CD4-positive, alpha-beta T cell (primary cell): ENCODE data around the gene RUVBL2. TPM values are rescaled to one million over a fixed set of nuclear protein-coding genes. Genes with fewer than 3 reads are reported as not detected.
A peak's percentile ranks its signal among the peaks of the same experiment; 100 is the strongest.

ENCODE experiments used
- ATAC-seq: fragments of 200-7000 bp; cut with Tn5 transposase; one replicate; pipeline ENCODE4 v1.10.0; 2022; ENCODE audit warnings: mild to moderate bottlenecking; ENCODE audit not compliant: poor library complexity
- CTCF ChIA-PET: fragments of 350-600 bp; sonication (Branson Sonifier 250); formaldehyde crosslinking; loops from one replicate; lab custom pipeline; 2021; ENCODE audit warnings: antibody characterized with exemption, inconsistent platforms; lab: Charles Lee
- POLR2A ChIA-PET: fragments of 350-600 bp; sonication (Branson Sonifier 250); formaldehyde crosslinking; loops from one replicate; lab custom pipeline; 2021; ENCODE audit warnings: antibody characterized with exemption, inconsistent platforms; lab: Charles Lee
- DNase-seq, 14 experiments: peaks; one replicate each; pipeline ENCODE4 v3.0.0-alpha.2; 2013 to 2020; ENCODE audit warnings: mixed read lengths in 2 of 14
- H3K27ac ChIP-seq, 2 donors: one replicate each; pipeline versions ENCODE4 v1.5.1 to v1.7.0; 2013; ENCODE audit warnings: low read length in 2 of 2, low read depth in 1 of 2, mild to moderate bottlenecking in 1 of 2
- H3K27me3 ChIP-seq, 2 experiments: 1 replicate in 1 of 2; 2 replicates in 1 of 2; pipeline versions ENCODE4 v1.6.1 to v1.7.0; 2013; ENCODE audit warnings: low read length in 2 of 2, control low read depth in 1 of 2, mild to moderate bottlenecking in 1 of 2, moderate library complexity in 1 of 2; ENCODE audit not compliant: insufficient read depth in 2 of 2, control insufficient read depth in 1 of 2
- H3K36me3 ChIP-seq: one replicate; pipeline ENCODE4 v1.6.1; 2013; ENCODE audit warnings: low read length, control low read depth; ENCODE audit not compliant: insufficient read depth
- H3K4me1 ChIP-seq: one replicate; pipeline ENCODE4 v1.6.1; 2013; ENCODE audit warnings: low read length, control low read depth; ENCODE audit not compliant: insufficient read depth
- H3K4me3 ChIP-seq: one replicate; pipeline ENCODE4 v1.5.1; 2013; ENCODE audit warnings: mild to moderate bottlenecking, low read length, moderate library complexity
- H3K9me3 ChIP-seq, 2 experiments: 1 replicate in 1 of 2; 2 replicates in 1 of 2; pipeline versions ENCODE4 v1.6.1 to v1.7.0; 2013; ENCODE audit warnings: low read length in 2 of 2, mild to moderate bottlenecking in 2 of 2, control low read depth in 1 of 2, moderate library complexity in 1 of 2; ENCODE audit not compliant: control insufficient read depth in 1 of 2, insufficient read depth in 1 of 2
- H3K27ac Mint-ChIP-seq: one replicate; pipeline ENCODE4 v1.8.0; 2020; ENCODE audit warnings: mixed read lengths
- H3K27me3 Mint-ChIP-seq: one replicate; pipeline ENCODE4 v1.8.0; 2021; ENCODE audit warnings: mixed read lengths
- H3K36me3 Mint-ChIP-seq: one replicate; pipeline ENCODE4 v1.8.0; 2021; ENCODE audit warnings: low read depth, mixed read lengths
- H3K4me1 Mint-ChIP-seq: one replicate; pipeline ENCODE4 v1.8.0; 2021; ENCODE audit warnings: low read depth, mixed read lengths
- H3K4me3 Mint-ChIP-seq: one replicate; pipeline ENCODE4 v1.8.0; 2020; ENCODE audit warnings: mild to moderate bottlenecking, mixed read lengths
- H3K9me3 Mint-ChIP-seq: one replicate; pipeline ENCODE4 v1.8.0; 2020; ENCODE audit warnings: mixed read lengths
- intact Hi-C, 2 experiments: fragments of 100-400 bp; cut with DNase I in 1 of 2; cut with micrococcal nuclease in 1 of 2; formaldehyde crosslinking; loops; one replicate each; pipeline versions ENCODE4 v1.15.1 to v1.9.0; 2023 to 2025; cut with DNase I, micrococcal nuclease
- total RNA-seq, 174 experiments: library from RNA in 2 of 174; stranded (reverse) in 2 of 174; gene quantifications; one replicate each; pipeline ENCODE4 v1.2.3 and lab custom pipeline; 2021 to 2026
- TF ChIP-seq, protein P1 (sequence below): fragments of 200-600 bp; IDR thresholded peaks from one replicate; pipeline ENCODE4 v1.8.0; 2022; ENCODE audit warnings: antibody characterized with exemption, mild to moderate bottlenecking

The RUVBL2 gene
- total RNA-seq, 2 experiments from 2014 or later = 10.7 to 12.3 TPM

DNA sequence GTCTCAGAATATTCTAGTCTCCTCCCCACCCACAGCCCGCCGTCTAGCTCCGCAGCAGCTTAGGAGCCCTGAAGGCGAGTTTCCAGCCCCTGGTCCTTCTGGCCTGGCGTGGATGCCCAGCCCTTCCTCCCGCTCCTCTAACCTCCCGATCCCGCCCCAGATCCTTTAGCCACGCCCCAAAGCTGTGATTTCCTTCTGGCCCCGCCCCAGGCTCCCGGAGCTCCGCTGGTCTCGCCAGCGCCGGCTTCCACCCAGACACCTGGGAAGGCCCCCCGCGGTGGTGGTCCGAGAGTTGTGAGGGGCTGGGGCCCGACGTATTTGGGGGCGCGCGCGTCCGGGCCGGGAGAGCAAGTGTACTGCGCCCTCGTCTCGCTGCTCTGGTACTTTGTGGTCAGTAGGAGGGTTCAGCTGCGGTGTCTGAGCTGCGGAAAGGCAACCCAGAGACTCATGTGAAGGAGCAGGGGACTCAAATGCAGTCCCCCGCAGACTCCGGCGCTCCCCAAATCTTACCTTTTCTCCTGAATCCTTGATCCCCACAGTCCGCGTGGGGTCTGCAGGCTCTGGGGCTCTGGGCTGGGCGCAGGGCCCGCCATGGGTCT is 64.0 kb downstream of the RUVBL2 start, which contains the start of gene CGB7:
Gene CGB7, minus strand, starts transcription at position 114 of the 599 bp plus-strand sequence. CDS start 2,374 bp downstream, outside the sequence.
- peaks cover 51% of the 10 kb centered on the region for H3K27me3 Mint-ChIP-seq
- peak within 1 kb of the TSS; percentile 89 for H3K4me3 Mint-ChIP-seq
- no peaks in the 10 kb centered on the region for H3K36me3 ChIP-seq
- ATAC-seq = peak; percentile 28
- H3K4me3 ChIP-seq = peak within 1 kb of the TSS; percentile 59
- peaks cover 26% of the 10 kb centered on the region for H3K4me1 ChIP-seq
- H3K27me3 ChIP-seq = peaks cover 26 to 36% of the 10 kb centered on the region in 2 experiments
- ChIA-PET POLR2A (interaction anchor here (0.6 to 2.1 kb wide), 3 partner anchors 14 to 64 kb away, joined by 3 to 4 read pairs (median 4); partner anchors contain the start of genes GYS1 and RUVBL2), CTCF (interaction anchor here (0.9 to 2.3 kb wide), 2 partner anchors 56 to 64 kb away, joined by 3 to 8 read pairs; partner anchors contain the start of genes GYS1, LIN7B and RUVBL2)
- TF ChIP-seq, protein P1, sequence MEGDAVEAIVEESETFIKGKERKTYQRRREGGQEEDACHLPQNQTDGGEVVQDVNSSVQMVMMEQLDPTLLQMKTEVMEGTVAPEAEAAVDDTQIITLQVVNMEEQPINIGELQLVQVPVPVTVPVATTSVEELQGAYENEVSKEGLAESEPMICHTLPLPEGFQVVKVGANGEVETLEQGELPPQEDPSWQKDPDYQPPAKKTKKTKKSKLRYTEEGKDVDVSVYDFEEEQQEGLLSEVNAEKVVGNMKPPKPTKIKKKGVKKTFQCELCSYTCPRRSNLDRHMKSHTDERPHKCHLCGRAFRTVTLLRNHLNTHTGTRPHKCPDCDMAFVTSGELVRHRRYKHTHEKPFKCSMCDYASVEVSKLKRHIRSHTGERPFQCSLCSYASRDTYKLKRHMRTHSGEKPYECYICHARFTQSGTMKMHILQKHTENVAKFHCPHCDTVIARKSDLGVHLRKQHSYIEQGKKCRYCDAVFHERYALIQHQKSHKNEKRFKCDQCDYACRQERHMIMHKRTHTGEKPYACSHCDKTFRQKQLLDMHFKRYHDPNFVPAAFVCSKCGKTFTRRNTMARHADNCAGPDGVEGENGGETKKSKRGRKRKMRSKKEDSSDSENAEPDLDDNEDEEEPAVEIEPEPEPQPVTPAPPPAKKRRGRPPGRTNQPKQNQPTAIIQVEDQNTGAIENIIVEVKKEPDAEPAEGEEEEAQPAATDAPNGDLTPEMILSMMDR = no peak
- no peaks in the 10 kb centered on the region for H3K9me3 Mint-ChIP-seq
- H3K36me3 Mint-ChIP-seq = no peaks in the 10 kb centered on the region
- intact Hi-C loops = loop anchor here in 1 of 2 experiments (5.0 kb wide), 1 partner anchor 40 kb away; the partner anchor contains the start of gene LHB
- peaks cover 21% of the 10 kb centered on the region for H3K4me1 Mint-ChIP-seq
- H3K27ac ChIP-seq = no peak within 1 kb of the TSS
- H3K27ac Mint-ChIP-seq = no peak within 1 kb of the TSS
- peaks cover 0 to 20% of the 10 kb centered on the region in 2 experiments for H3K9me3 ChIP-seq
- peak in 11 of 14 experiments; percentile 15 to 68 (median 42) for DNase-seq

DNA sequence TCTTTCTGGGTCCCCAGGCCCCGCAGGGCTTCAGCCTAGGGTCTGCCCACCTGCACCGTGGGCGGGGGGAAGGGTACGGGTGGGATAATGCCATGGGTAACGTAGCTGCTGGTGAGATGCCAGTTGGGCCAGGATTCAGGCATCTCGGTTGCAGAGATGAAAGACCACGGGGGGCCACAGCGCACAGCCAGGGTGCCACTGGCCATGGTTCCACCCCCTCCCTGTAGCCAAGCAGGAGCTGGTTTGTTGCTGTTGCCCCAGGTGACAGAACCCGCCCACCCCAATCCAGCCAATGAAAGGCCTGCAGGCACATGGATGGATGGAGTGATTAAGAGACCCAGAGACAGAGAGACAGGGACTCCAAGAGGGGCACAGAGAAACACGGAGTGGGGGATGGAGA is 64.9 kb downstream of the RUVBL2 start:
- Mint-ChIP-seq H3K9me3 (no peaks in the 10 kb centered on the region), H3K4me3 (peak overlapping the region; percentile 89), H3K4me1 (peaks cover 21% of the 10 kb centered on the region), H3K27me3 (peaks cover 55% of the 10 kb centered on the region), H3K36me3 (no peaks in the 10 kb centered on the region), H3K27ac (no peak overlapping the region)
- TF ChIP-seq, protein P1 = no peak
- Histone ChIP-seq H3K36me3 (no peaks in the 10 kb centered on the region), H3K4me1 (peaks cover 26% of the 10 kb centered on the region), H3K9me3 (peaks cover 0 to 20% of the 10 kb centered on the region in 2 experiments), H3K27ac (no peak overlapping the region), H3K27me3 (peaks cover 26 to 36% of the 10 kb centered on the region in 2 experiments), H3K4me3 (no peak overlapping the region)
- CTCF ChIA-PET = interaction anchor here (0.9 kb wide), 1 partner anchor 65 kb away, joined by 3 read pairs; the partner anchor contains the start of genes GYS1 and RUVBL2
- ATAC-seq (no peak), DNase-seq (peak in 1 of 14 experiments; percentile 29)
- POLR2A ChIA-PET = interaction anchor here (1.5 to 2.1 kb wide), 2 partner anchors 13 to 65 kb away, joined by 3 to 4 read pairs; partner anchors contain the start of gene RUVBL2
- intact Hi-C loops = loop anchor here in 1 of 2 experiments (5.0 kb wide), 1 partner anchor 41 kb away; the partner anchor contains the start of gene LHB

DNA sequence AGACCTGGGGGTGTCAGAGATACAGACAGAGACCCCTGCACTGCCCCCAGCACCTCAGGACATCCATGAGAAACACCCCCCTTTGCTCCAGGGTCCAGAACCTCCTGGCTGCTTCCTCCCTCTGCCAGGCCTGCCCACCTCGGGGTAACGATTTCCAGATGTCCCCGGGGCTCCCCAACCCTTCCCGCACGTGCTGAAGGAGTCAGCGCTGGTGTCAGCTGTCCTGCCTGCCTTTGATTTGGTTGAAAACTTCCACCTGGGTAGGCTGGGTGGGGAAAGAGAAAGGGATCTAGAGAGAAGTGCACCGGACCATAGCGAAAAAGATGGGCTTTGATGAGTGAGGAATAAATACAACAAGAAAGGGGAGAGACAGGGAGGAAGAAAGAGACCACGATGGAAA is 65.4 kb downstream of the RUVBL2 start:
- no peak for DNase-seq
- Histone ChIP-seq H3K4me1 (peaks cover 27% of the 10 kb centered on the region), H3K9me3 (peaks cover 0 to 20% of the 10 kb centered on the region in 2 experiments), H3K4me3 (no peak overlapping the region), H3K36me3 (no peaks in the 10 kb centered on the region), H3K27ac (no peak overlapping the region), H3K27me3 (peaks cover 28 to 37% of the 10 kb centered on the region in 2 experiments)
- TF ChIP-seq, protein P1 = no peak
- H3K4me1 Mint-ChIP-seq = peaks cover 21% of the 10 kb centered on the region
- no peak overlapping the region for H3K27ac Mint-ChIP-seq
- ChIA-PET CTCF (no interaction called here), POLR2A (interaction anchor here (1.5 kb wide), 1 partner anchor 65 kb away, joined by 3 read pairs; the partner anchor contains the start of gene RUVBL2)
- H3K27me3 Mint-ChIP-seq = peaks cover 60% of the 10 kb centered on the region
- H3K36me3 Mint-ChIP-seq = no peaks in the 10 kb centered on the region
- intact Hi-C loops = loop anchor here in 1 of 2 experiments (5.0 kb wide), 1 partner anchor 42 kb away; the partner anchor contains the start of gene LHB
- no peaks in the 10 kb centered on the region for H3K9me3 Mint-ChIP-seq
- H3K4me3 Mint-ChIP-seq = peak overlapping the region; percentile 27
- no peak for ATAC-seq
